Lower lobe of right lung (tissue), 2 donors: Measurements from ENCODE around the gene SGCB. TPM values are rescaled to one million over a fixed set of nuclear protein-coding genes. Genes with fewer than 3 reads are reported as not detected.
"Not testable (repeated sequence)": the region's sequence is repeated elsewhere in the genome, so short reads cannot be mapped to it uniquely, and the experiment has no call there.

Experiments
- ATAC-seq, 2 donors: fragments of 200-7000 bp; cut with Tn5 transposase; one replicate each; pipeline ENCODE4 v1.9.1; 2020 to 2022; ENCODE audit warnings: mild to moderate bottlenecking in 2 of 2, moderate library complexity in 2 of 2
- DNase-seq: peaks from one replicate; pipeline ENCODE4 v3.0.0-alpha.2; 2020
- H3K27ac ChIP-seq: fragments of 200-600 bp; one replicate; pipeline ENCODE4 v1.8.0; 2022
- H3K27me3 ChIP-seq: fragments of 200-600 bp; one replicate; pipeline ENCODE4 v1.8.0; 2022; ENCODE audit warnings: low read depth
- H3K36me3 ChIP-seq: fragments of 200-600 bp; one replicate; pipeline ENCODE4 v1.8.0; 2022; ENCODE audit warnings: mild to moderate bottlenecking
- H3K4me1 ChIP-seq: fragments of 200-600 bp; one replicate; pipeline ENCODE4 v1.8.0; 2022
- H3K4me3 ChIP-seq: fragments of 200-600 bp; one replicate; pipeline ENCODE4 v1.8.0; 2022; ENCODE audit warnings: mild to moderate bottlenecking
- H3K9me3 ChIP-seq: fragments of 200-600 bp; one replicate; pipeline ENCODE4 v1.8.0; 2022
- CTCF ChIP-seq: fragments of 200-600 bp; IDR thresholded peaks from one replicate; pipeline ENCODE4 v1.8.0; 2022; ENCODE audit warnings: antibody characterized with exemption, mild to moderate bottlenecking
- intact Hi-C: fragments of 100-400 bp; cut with DNase I; formaldehyde crosslinking; loops from one replicate; pipeline ENCODE4 v1.11.0; 2022
- long read RNA-seq: library from polyadenylated mRNA; unstranded; transcript quantifications from one replicate; pipeline ENCODE4 v2.0.0, GENCODE V29; 2021
- total RNA-seq: library from RNA; stranded (reverse); fragmentation: NEBNext Ultra II Directional; extraction: Animal tissue kit (Norgen Biotek cat#: 25700); gene quantifications from one replicate; pipeline ENCODE4 v1.2.1, GENCODE V29; 2021
- donor health status: DM: no; HTN: yes; CAD: no; lungs with severe emphysema.

SGCB gene
- 23.3 TPM for total RNA-seq
- long read RNA-seq, full-length matches to known transcripts: 67 of 83 reads
- long read RNA-seq, partial matches to known transcripts: 8 of 83 reads
- long read RNA-seq, other reads (novel, unspliced or antisense): 8 of 83 reads

GRCh38 chr4:52038103-52038912, at the start of gene SGCB:
Gene SGCB (minus strand): TSS chr4:52038299. CDS start chr4:52038259, 40 bp downstream.
- peak within 1 kb of the TSS; percentile 70 for H3K4me3 ChIP-seq
- no peaks in the 10 kb centered on the region for H3K9me3 ChIP-seq
- H3K36me3 ChIP-seq: no peaks in the 10 kb centered on the region
- intact Hi-C loops: no loop called here
- peak within 1 kb of the TSS; percentile 64 for H3K27ac ChIP-seq
- no peak for TF ChIP-seq CTCF
- peaks cover 4% of the 10 kb centered on the region for H3K4me1 ChIP-seq
- H3K27me3 ChIP-seq: no peaks in the 10 kb centered on the region
- ATAC-seq: peak; percentile 91 to 97
- DNase-seq: peak; percentile 71

- H3K27ac ChIP-seq, H3K9me3 ChIP-seq, H3K4me1 ChIP-seq, H3K36me3 ChIP-seq, DNase-seq, H3K27me3 ChIP-seq, intact Hi-C loops, H3K4me3 ChIP-seq, ATAC-seq: not testable (repeated sequence)
Measured at GRCh38 chr4:52086425-52086824, 48.3 kb upstream of the SGCB start.

GRCh38 chr4:52081216-52081615, 43.1 kb upstream of the SGCB start:
- intact Hi-C loops: no loop called here
- Histone ChIP-seq H3K27ac (no peak overlapping the region), H3K4me1 (no peaks in the 10 kb centered on the region), H3K27me3 (no peaks in the 10 kb centered on the region), H3K36me3 (no peaks in the 10 kb centered on the region), H3K4me3 (no peak overlapping the region), H3K9me3 (no peaks in the 10 kb centered on the region)
- no peak for ATAC-seq
- DNase-seq: no peak
- TF ChIP-seq CTCF: no peak

GRCh38 chr4:52079659-52080058, 41.6 kb upstream of the SGCB start:
- Histone ChIP-seq H3K36me3 (no peaks in the 10 kb centered on the region), H3K27ac (no peak overlapping the region), H3K27me3 (no peaks in the 10 kb centered on the region), H3K9me3 (no peaks in the 10 kb centered on the region), H3K4me3 (no peak overlapping the region), H3K4me1 (no peaks in the 10 kb centered on the region)
- intact Hi-C loops: no loop called here
- no peak for DNase-seq
- no peak for ATAC-seq
- no peak for TF ChIP-seq CTCF

- H3K9me3 ChIP-seq: no peaks in the 10 kb centered on the region
- no peak for ATAC-seq
- no peaks in the 10 kb centered on the region for H3K27me3 ChIP-seq
- no peak overlapping the region for H3K4me3 ChIP-seq
- TF ChIP-seq CTCF: no peak
- no peaks in the 10 kb centered on the region for H3K4me1 ChIP-seq
- intact Hi-C loops: no loop called here
- no peak overlapping the region for H3K27ac ChIP-seq
- DNase-seq: no peak
- no peaks in the 10 kb centered on the region for H3K36me3 ChIP-seq
Measured at GRCh38 chr4:52076731-52077130, 38.6 kb upstream of the SGCB start.
